A549 (cell line): ENCODE results near the gene TMEM132D. TPM values are rescaled to one million over a fixed set of nuclear protein-coding genes. Genes with fewer than 3 reads are reported as not detected.

Source experiments
- ATAC-seq, 2 experiments: fragments of 200-7000 bp in 1 of 2; fragments of >200 bp in 1 of 2; cut with Nextera tagmentation in 1 of 2; cut with Tn5 transposase in 1 of 2; 3 replicates each; pipeline versions ENCODE4 v1.8.0 to v1.9.1; 2018 to 2020; ENCODE audit warnings: mild to moderate bottlenecking in 1 of 2, moderate library complexity in 1 of 2
- CTCF ChIA-PET: fragments of 300-600 bp; sonication (Branson Sonifier 250); formaldehyde crosslinking; extraction: SDS; loops from one replicate; lab custom pipeline; 2021; ENCODE audit warnings: antibody characterized with exemption, inconsistent platforms; lab: Yijun Ruan, JAX
- POLR2A ChIA-PET: fragments of 350-600 bp; formaldehyde crosslinking; extraction: SDS; loops from one replicate; lab custom pipeline; 2021; ENCODE audit warnings: antibody characterized with exemption, inconsistent platforms; lab: Yijun Ruan, JAX
- DNase-seq, 2 experiments: peaks; one replicate each; pipeline versions ENCODE4 v3.0.0 to v3.0.0-alpha.2; 2011 to 2016; ENCODE audit warnings: low read depth in 1 of 2, low spot score in 1 of 2
- FAIRE-seq: peaks from 2 replicates; lab custom pipeline; 2011; peaks lifted over from hg19 to GRCh38; lab: Jason Lieb, UNC
- H3K27ac ChIP-seq, 2 experiments: fragments of >200 bp; sonication (Bioruptor Twin); formaldehyde crosslinking; 3 replicates each; pipeline ENCODE4 v1.5.1; 2016 to 2017
- H3K4me1 ChIP-seq: fragments of >200 bp; sonication (Bioruptor Twin); formaldehyde crosslinking; 3 replicates; pipeline ENCODE4 v1.6.1; 2016
- H3K4me2 ChIP-seq: fragments of >200 bp; sonication (Bioruptor Twin); formaldehyde crosslinking; 3 replicates; pipeline ENCODE4 v1.6.1; 2016
- H3K4me3 ChIP-seq: fragments of >200 bp; sonication (Bioruptor Twin); formaldehyde crosslinking; 3 replicates; pipeline ENCODE4 v1.5.1; 2016
- H3K9me3 ChIP-seq: fragments of >200 bp; sonication (Bioruptor Twin); formaldehyde crosslinking; 3 replicates; pipeline ENCODE4 v1.6.1; 2016
- CBX8 ChIP-seq: fragments of 200-600 bp; sonication (generic); IDR thresholded peaks from 2 replicates; pipeline ENCODE4 v1.6.1; 2016
- CEBPB ChIP-seq, 2 experiments: fragments of >200 bp in 1 of 2; sonication (Bioruptor Twin) in 1 of 2; formaldehyde crosslinking in 1 of 2; IDR thresholded peaks; 2 replicates each; pipeline ENCODE4 v1.6.1; 2012 to 2016
- EHMT2 ChIP-seq: fragments of 200-600 bp; sonication (generic); IDR thresholded peaks from 2 replicates; pipeline ENCODE4 v1.6.1; 2016; ENCODE audit warnings: antibody characterized with exemption, low read depth, mild to moderate bottlenecking, moderate library complexity
- ESRRA ChIP-seq: fragments of 150-350 bp; IDR thresholded peaks from 2 replicates; pipeline ENCODE4 v1.6.1; 2014; ENCODE audit warnings: mild to moderate bottlenecking, low read length, borderline replicate concordance
- FOSB ChIP-seq: fragments of 250-450 bp; sonication (Bioruptor Pico); IDR thresholded peaks from 2 replicates; pipeline ENCODE4 v1.5.0; 2020; ENCODE audit warnings: mild to moderate bottlenecking, moderate library complexity
- FOSL2 ChIP-seq, 2 experiments: fragments of 450-650 bp in 1 of 2; fragments of >200 bp in 1 of 2; sonication (Bioruptor Twin) in 1 of 2; formaldehyde crosslinking; IDR thresholded peaks; 2 replicates each; pipeline versions ENCODE4 v1.5.0 to v1.6.1; 2016 to 2020; ENCODE audit warnings: mild to moderate bottlenecking in 1 of 2, moderate library complexity in 1 of 2
- GATA3 ChIP-seq: IDR thresholded peaks from 2 replicates; pipeline ENCODE4 v1.6.1; 2012; ENCODE audit warnings: borderline replicate concordance
- JUN ChIP-seq, 2 experiments: fragments of >200 bp; sonication (Bioruptor Twin); formaldehyde crosslinking; IDR thresholded peaks; 2 replicates in 1 of 2; 3 replicates in 1 of 2; pipeline ENCODE4 v1.6.1; 2016 to 2017
- MAZ ChIP-seq: fragments of 150-350 bp; IDR thresholded peaks from 2 replicates; pipeline ENCODE4 v1.6.1; 2014; ENCODE audit warnings: antibody characterized with exemption, low read depth, low read length, borderline replicate concordance
- NPAS2 ChIP-seq: fragments of 250-450 bp; sonication (Bioruptor Pico); IDR thresholded peaks from 2 replicates; pipeline ENCODE4 v1.8.0; 2022; ENCODE audit warnings: mild to moderate bottlenecking, moderate library complexity, borderline replicate concordance
- NR3C1 ChIP-seq: fragments of >200 bp; sonication (Bioruptor Twin); formaldehyde crosslinking; IDR thresholded peaks from 3 replicates; pipeline ENCODE4 v1.6.1; 2017
- POLR2AphosphoS2 ChIP-seq: conservative IDR thresholded peaks from 2 replicates; pipeline ENCODE4 v1.6.1; 2012; ENCODE audit warnings: low read length, improper control_type of control experiment, inconsistent platforms
- RARB ChIP-seq: fragments of 250-450 bp; sonication (Bioruptor Pico); IDR thresholded peaks from 2 replicates; pipeline ENCODE4 v1.8.0; 2021; ENCODE audit warnings: mild to moderate bottlenecking, moderate library complexity
- RCOR1 ChIP-seq: fragments of 150-350 bp; IDR thresholded peaks from 2 replicates; pipeline ENCODE4 v1.6.1; 2014; ENCODE audit warnings: antibody characterized with exemption, low read length, low read depth
- USF2 ChIP-seq: fragments of 450-650 bp; IDR thresholded peaks from 2 replicates; pipeline ENCODE4 v1.6.1; 2014; ENCODE audit warnings: antibody characterized with exemption
- ZSCAN20 ChIP-seq: fragments of 250-450 bp; sonication (Bioruptor Pico); IDR thresholded peaks from 2 replicates; pipeline ENCODE4 v1.8.0; 2022; ENCODE audit warnings: mild to moderate bottlenecking, moderate library complexity
- WGBS: methylation state at CpG from one replicate; pipeline ENCODE4 v1.1.6; 2017; ENCODE audit errors: missing lambda C conversion rate; 5-methylcytosine and 5-hydroxymethylcytosine counted together
- polyA plus RNA-seq, 4 experiments: library from polyadenylated mRNA; depleted of rRNA in 3 of 4; stranded (reverse); fragments of >200 nt; fragmentation: RNase III in 1 of 4; extraction: RNeasy Plus Mini Kit Qiagen cat#74134 plus additional on column Dnase treatment in 1 of 4; gene quantifications; 2 replicates in 3 of 4; 3 replicates in 1 of 4; pipeline ENCODE4 v1.2.3, GENCODE V29; 2011 to 2017
- TF ChIP-seq, protein P1 (sequence below): IDR thresholded peaks from 2 replicates; pipeline ENCODE4 v1.6.1; 2012; ENCODE audit warnings: low read depth, borderline replicate concordance
- TF ChIP-seq, protein P2 (sequence below): fragments of >200 bp; sonication (Bioruptor Twin); formaldehyde crosslinking; IDR thresholded peaks from 3 replicates; pipeline ENCODE4 v1.6.1; 2016

Gene TMEM132D
- polyA plus RNA-seq, 2 of the 4 experiments (the other 2 are of a cell fraction): not detected

GRCh38 chr12:129779033-129779432 is 124.8 kb downstream of the TMEM132D start:
- Histone ChIP-seq H3K9me3 (no peaks in the 10 kb centered on the region), H3K27ac (no peak overlapping the region), H3K4me2 (no peak overlapping the region), H3K4me3 (no peak overlapping the region)
- ChIA-PET CTCF (interaction anchor here (1.8 kb wide), 1 partner anchor 14 kb away, joined by 7 read pairs; no protein-coding TSS in a partner anchor), POLR2A (no interaction called here)
- TF ChIP-seq ZSCAN20 (no peak), CEBPB (IDR thresholded peaks at IDR 0.05) (no peak), POLR2AphosphoS2 (no peak), MAZ (no peak), FOSL2 (IDR thresholded peaks at IDR 0.05) (no peak), FOSL2 (CRISPR knock-in tag; IDR thresholded peaks at IDR 0.05) (no peak), USF2 (no peak), JUN (IDR thresholded peaks at IDR 0.05) (no peak), EHMT2 (no peak), RCOR1 (no peak), CBX8 (no peak), NR3C1 (no peak), ESRRA (no peak)
- TF ChIP-seq, protein P1, sequence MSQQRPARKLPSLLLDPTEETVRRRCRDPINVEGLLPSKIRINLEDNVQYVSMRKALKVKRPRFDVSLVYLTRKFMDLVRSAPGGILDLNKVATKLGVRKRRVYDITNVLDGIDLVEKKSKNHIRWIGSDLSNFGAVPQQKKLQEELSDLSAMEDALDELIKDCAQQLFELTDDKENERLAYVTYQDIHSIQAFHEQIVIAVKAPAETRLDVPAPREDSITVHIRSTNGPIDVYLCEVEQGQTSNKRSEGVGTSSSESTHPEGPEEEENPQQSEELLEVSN: no peak
- TF ChIP-seq, all 56 proteins: peak for 0
- ATAC-seq (no peak), DNase-seq (no peak), FAIRE-seq (no peak)
- H3K4me1 ChIP-seq: no peaks in the 10 kb centered on the region
- WGBS: 10% methylated on average over 5 of the region's 5 CpGs

- TF ChIP-seq NPAS2 (no peak), GATA3 (no peak), RARB (no peak)
- TF ChIP-seq, protein P2, sequence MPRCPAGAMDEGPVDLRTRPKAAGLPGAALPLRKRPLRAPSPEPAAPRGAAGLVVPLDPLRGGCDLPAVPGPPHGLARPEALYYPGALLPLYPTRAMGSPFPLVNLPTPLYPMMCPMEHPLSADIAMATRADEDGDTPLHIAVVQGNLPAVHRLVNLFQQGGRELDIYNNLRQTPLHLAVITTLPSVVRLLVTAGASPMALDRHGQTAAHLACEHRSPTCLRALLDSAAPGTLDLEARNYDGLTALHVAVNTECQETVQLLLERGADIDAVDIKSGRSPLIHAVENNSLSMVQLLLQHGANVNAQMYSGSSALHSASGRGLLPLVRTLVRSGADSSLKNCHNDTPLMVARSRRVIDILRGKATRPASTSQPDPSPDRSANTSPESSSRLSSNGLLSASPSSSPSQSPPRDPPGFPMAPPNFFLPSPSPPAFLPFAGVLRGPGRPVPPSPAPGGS: no peak
- ChIA-PET POLR2A (no interaction called here), CTCF (no interaction called here)
- ATAC-seq (no peak), FAIRE-seq (no peak), DNase-seq (no peak)
- H3K4me3 ChIP-seq: no peak overlapping the region
- no peak overlapping the region for H3K27ac ChIP-seq
- H3K9me3 ChIP-seq: no peaks in the 10 kb centered on the region
- WGBS: 4% methylated on average over 10 of the region's 10 CpGs
- no peak overlapping the region for H3K4me2 ChIP-seq
- H3K4me1 ChIP-seq: no peaks in the 10 kb centered on the region
Measured at GRCh38 chr12:129776977-129777667, 126.7 kb downstream of the TMEM132D start.

- ChIA-PET POLR2A (no interaction called here), CTCF (no interaction called here)
- no peak for TF ChIP-seq FOSB (CRISPR knock-in tag)
- ATAC-seq (no peak), FAIRE-seq (no peak), DNase-seq (no peak)
- no peak overlapping the region for H3K4me3 ChIP-seq
- no peak overlapping the region for H3K27ac ChIP-seq
- H3K4me2 ChIP-seq: no peak overlapping the region
- 32% methylated on average over 17 of the region's 17 CpGs for WGBS
- H3K9me3 ChIP-seq: peaks cover 2% of the 10 kb centered on the region; the same call in 1 of the 3 replicates
- no peaks in the 10 kb centered on the region for H3K4me1 ChIP-seq
Measured at GRCh38 chr12:129772501-129773493, 131.0 kb downstream of the TMEM132D start.
